Hepatocyte (in vitro differentiated cells): ENCODE results near the gene RIN3.

Experiments
- EZH2 ChIP-seq: fragments of 200-600 bp; sonication (generic); IDR thresholded peaks from 2 replicates; pipeline ENCODE4 v1.6.1; 2016; ENCODE audit warnings: antibody characterized with exemption, mild to moderate bottlenecking, borderline replicate concordance
- EZH2phosphoT487 ChIP-seq: fragments of 200-600 bp; sonication (generic); IDR thresholded peaks from one replicate; pipeline ENCODE4 v1.6.1; 2018; ENCODE audit warnings: antibody characterized with exemption, mild to moderate bottlenecking, low read depth, moderate library complexity; ENCODE audit not compliant: unreplicated experiment, severe bottlenecking
- TF ChIP-seq, protein P1 (sequence below): fragments of 200-600 bp; sonication (generic); IDR thresholded peaks from 2 replicates; pipeline ENCODE4 v1.5.1; 2016; ENCODE audit warnings: antibody characterized with exemption, mild to moderate bottlenecking; ENCODE audit not compliant: poor library complexity

- TF ChIP-seq, protein P1, sequence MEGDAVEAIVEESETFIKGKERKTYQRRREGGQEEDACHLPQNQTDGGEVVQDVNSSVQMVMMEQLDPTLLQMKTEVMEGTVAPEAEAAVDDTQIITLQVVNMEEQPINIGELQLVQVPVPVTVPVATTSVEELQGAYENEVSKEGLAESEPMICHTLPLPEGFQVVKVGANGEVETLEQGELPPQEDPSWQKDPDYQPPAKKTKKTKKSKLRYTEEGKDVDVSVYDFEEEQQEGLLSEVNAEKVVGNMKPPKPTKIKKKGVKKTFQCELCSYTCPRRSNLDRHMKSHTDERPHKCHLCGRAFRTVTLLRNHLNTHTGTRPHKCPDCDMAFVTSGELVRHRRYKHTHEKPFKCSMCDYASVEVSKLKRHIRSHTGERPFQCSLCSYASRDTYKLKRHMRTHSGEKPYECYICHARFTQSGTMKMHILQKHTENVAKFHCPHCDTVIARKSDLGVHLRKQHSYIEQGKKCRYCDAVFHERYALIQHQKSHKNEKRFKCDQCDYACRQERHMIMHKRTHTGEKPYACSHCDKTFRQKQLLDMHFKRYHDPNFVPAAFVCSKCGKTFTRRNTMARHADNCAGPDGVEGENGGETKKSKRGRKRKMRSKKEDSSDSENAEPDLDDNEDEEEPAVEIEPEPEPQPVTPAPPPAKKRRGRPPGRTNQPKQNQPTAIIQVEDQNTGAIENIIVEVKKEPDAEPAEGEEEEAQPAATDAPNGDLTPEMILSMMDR, result no peak
- no peak for TF ChIP-seq EZH2
- no peak for TF ChIP-seq EZH2phosphoT487
These were observed 161.8 kb downstream of the RIN3 start for GRCh38 chr14:92675421-92675820.
